ENCODE results near the gene ENTHD1.
A peak's percentile ranks its signal among the peaks of the same experiment; 100 is the strongest.

ENTHD1 gene

DNA sequence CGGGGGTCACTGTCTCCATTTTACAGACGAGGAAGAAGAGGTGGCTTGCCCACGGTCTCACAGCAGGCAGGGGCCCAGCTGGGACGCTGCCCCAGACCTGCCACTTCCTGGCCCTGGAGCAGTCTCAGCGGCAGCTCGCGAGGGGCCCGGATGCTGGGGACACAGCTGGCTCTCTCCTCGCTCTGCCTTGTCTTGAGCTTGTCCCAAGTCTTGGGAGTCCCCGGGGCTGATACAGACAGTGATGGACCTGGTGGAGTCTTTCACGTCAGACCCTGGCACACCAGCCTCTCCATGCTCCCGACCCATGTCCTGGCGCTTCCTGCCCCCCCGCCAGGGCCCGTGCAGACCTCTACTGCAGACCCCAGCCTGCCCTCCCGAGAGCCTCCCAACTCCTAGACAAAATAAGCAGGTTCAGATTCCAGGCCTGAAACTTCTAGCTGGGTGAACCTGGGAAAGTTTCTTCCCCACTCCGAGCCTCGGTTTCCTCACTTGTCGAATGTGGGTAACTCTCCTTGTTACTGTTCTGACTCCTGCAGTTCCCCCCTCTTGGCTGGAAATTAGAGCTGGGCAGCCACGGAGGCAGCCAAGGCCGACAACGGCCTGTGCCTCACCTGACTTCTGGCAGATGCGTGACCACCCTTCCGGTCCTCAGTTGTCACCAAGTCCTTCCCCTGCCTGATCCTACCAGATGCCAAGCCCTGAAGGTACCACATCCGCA, 177.6 kb downstream of the ENTHD1 start:
- no peak for DNase-seq (ENCODE audit: low spot score)

- no peak for DNase-seq (ENCODE audit: low spot score)
Measured at GRCh38 chr22:39714321-39714720, 179.2 kb downstream of the ENTHD1 start.

DNA sequence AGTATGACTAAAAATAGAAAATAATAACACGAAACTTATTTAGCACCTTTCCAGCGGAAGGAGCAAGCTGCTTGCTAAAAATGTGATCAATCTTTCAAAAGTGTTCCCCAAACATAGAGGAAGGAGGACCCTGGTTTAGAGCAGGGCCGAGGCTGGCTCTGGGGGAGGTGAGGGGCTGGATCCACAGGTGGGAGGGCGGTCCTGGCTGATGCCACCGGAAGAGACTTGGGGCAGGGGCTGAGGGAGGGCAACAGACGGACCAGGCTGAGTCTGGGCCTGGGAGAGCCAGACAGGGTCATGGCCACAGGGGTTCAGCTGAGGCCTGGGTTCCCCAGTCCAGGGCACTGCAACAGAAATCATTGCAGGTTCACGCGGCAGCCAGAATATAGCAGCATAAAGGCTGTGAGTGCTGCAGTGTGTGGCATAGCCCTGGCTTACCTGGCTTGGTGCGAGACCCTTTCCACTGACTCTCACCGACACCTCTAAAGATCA, 179.7 kb downstream of the ENTHD1 start:
- no peak for DNase-seq (ENCODE audit: low spot score)

DNA sequence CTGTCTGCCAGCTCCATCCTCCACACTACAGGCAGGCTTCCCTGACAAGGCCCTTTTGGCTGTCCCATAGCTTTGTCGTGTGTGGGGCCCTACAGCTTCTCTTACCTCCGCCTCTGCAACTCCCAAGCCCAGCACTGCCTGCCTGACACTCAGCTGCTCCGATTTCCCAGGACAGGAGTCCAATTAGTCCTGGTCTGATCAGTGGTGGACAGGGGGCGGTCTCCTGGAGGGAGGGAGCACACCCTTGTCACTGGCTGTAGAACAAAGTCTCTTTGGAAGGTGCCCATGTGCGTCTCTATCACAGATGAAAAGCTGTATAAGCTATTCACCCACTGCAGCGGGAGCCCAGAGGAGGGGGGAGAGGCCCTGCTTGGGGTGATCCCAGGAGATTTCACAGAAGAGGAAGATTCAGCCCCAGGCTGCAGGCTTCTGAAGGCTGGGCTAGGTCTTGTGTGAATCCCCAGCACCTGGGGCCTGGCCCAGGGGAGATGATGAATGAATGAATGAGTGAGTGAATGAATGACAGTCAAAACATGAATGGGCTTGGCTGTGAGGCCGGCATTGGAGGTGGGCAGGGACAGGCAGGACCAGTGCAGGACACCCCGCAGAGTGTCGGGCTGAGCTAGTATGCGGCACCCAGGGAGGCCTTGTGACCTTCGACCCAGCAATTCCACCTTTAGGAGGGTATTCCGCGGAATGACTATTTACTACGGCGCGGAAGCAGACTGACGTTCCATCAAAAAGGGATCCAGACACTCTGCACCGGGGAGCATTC, 180.6 kb downstream of the ENTHD1 start:
- no peak for DNase-seq (ENCODE audit: low spot score)

GRCh38 chr22:39712081-39712480, 181.5 kb downstream of the ENTHD1 start:
- no peak for DNase-seq (ENCODE audit: low spot score)

DNA sequence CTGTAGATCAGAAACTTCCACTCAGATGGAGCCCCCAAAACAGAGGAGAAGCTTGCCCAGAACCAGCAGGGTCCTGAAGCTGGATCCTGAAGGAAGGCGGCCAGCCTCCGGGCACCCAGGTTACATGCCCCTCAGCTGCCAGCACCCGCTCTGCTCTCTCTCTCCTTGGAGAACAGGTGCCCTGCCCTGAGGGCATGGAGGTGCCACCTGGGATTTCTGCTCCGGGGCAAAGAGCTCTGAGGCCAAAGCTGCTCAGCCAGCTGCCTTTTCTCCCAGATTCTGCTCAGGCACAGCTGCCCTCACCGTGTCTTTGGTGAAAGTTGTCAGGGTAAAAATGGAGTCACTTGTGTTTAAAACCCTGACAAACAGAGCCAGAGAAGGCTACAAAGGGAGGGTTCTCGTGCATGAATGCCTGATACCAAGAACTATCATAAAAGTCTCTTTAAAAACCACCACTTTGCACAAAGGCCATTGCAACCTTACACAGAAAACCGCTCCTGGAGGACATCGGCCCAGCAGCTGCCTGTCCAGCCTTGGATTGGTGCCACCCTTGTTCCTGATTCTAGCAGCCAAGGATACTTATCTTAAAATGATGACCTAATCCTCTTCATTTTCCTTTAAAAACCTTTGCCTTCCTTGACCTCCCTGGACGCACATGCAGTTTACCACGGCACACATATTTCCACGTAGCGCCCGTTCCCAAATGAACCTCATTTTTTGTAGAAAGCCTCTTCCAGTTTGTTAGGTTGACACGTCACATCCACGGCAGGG, 183.0 kb downstream of the ENTHD1 start:
- DNase-seq (ENCODE audit: low spot score) = no peak

DNA sequence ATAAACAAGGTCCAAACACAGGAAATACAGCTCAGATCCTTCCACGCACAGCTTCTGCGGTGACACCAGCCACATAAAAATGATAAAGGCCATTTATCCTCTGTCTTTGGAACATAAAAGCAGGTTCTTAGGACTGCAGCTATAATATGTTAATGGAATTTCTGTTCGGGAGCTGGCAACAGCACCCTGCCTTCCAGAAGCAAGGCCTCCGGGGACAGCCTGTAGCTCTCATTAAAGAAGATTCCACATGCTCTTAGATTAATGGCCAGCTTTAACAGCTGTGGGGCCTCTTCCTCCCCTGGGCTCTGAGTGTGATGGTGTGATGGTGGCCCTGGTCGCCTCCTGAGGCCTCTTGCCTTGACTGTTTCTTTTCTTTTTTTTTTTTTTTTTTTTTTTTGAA, 185.7 kb downstream of the ENTHD1 start:
- DNase-seq (ENCODE audit: low spot score) = no peak

DNA sequence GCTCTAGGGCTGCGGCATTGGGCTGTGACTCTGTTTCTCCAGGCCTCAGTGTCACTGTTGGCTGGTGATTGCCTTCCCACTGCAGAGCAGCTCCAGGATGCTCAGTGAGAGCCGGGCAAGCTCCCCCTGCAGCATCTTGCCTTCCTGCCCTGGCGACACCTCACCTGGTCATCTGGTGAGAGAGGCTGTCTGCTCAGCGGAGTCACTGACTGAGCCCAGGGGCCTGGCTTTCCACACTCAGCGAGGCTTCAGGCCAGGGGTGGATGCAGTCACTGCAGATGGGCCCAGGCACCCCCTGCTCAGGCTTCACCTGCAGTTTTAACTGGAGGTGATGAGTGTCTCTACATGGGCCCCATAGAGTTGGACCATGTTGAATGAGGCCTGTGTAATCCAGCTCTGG, 186.2 kb downstream of the ENTHD1 start:
- DNase-seq (ENCODE audit: low spot score) = no peak

- DNase-seq (ENCODE audit: low spot score) = no peak
Measured at GRCh38 chr22:39706376-39707140, 187.0 kb downstream of the ENTHD1 start.

DNA sequence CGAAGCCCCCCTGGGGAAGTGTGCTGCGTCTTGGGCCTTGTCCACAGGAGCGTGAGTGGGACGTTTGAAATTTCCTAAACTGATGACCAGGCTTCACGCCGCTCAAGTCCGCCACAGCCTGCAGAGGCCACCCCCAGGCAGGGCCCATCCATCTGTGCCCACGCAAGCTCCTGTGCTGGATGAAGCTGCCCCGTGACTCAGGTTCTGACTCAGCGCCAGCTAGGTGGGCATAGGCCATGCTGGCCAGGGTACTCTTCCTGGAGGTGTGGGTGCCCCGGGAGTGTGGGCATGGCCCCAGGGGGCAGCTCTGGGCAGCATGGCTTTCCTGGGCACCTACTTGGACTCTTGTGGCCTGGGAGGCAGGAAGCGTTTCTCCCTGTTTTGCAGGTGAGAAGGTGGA, 188.2 kb downstream of the ENTHD1 start:
- DNase-seq (ENCODE audit: low spot score) = no peak

DNA sequence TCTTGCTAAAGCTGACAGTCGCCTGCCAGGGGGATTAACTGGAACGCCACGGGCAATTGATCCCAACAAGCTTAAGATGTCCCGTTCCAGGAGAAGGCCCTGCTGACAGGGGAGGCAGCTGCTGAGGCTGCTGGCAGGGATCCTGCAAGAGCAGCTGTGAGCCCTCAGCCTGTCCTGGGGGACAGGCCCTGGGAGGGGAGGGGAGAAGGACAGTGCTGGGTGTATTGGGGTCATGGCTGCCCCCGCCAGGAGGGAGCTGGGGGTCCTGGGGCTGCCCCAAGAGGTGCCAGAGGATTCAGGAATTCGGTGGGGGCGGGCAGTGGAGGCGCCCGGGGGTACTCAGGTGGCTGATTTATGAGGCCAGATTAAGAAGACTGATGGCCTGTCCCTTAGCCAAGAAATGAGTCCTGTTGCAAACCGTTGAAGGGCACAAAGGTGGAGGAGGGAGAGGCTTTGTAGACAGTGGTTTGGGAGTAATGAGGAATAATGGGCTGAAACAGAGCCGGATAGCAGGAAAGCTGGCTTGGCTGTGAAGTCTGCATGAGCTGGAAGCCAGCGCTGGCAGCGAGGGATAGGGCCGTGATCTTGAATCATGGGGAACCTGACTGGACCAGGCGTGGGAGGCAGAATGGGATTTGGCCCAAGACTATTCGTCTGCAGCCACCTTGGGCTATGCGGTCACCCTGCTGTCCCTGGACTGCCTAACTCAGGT, 189.5 kb downstream of the ENTHD1 start:
- no peak for DNase-seq (ENCODE audit: low spot score)

GRCh38 chr22:39703091-39703490, 190.5 kb downstream of the ENTHD1 start:
- no peak for DNase-seq (ENCODE audit: low spot score)

GRCh38 chr22:39700565-39700964, 193.0 kb downstream of the ENTHD1 start:
- DNase-seq (ENCODE audit: low spot score) = no peak

DNA sequence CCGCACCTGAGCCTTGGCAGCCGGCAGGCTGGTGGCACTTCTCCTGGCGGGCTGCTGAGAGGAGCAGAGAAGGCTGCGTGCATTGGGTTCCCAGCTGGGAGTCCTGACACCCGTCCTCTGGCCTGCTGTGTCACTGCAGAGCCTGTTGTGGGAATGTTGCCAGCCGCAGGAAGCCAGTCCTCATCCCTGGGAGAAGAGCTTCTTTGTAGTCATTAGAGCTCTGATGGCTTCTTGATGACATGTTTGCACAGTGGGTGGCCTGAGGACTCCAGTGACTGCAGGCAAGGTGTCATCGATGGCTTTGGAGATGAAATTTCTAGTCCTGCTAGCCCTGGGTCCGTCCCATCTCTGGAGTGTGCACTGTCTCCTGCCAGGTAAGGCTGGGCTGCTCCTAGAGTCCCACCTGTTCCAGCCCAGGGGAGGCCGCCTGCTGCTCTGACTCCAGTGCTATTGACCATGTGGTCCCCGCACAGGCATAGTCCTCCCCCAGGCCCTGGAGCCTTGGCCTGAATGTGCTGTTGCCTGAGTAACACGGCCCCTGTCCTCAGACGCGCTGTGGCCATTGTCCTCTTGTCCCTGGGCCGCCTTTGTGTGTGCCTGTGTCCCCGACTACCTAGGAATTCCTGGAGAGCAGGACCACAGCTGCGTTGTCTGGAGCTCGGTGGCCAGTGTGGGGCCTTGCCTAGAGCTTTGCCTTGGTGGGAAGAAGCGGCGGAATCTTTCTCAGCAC, 193.8 kb downstream of the ENTHD1 start:
- peak; percentile 35 for DNase-seq (ENCODE audit: low spot score)

DNA sequence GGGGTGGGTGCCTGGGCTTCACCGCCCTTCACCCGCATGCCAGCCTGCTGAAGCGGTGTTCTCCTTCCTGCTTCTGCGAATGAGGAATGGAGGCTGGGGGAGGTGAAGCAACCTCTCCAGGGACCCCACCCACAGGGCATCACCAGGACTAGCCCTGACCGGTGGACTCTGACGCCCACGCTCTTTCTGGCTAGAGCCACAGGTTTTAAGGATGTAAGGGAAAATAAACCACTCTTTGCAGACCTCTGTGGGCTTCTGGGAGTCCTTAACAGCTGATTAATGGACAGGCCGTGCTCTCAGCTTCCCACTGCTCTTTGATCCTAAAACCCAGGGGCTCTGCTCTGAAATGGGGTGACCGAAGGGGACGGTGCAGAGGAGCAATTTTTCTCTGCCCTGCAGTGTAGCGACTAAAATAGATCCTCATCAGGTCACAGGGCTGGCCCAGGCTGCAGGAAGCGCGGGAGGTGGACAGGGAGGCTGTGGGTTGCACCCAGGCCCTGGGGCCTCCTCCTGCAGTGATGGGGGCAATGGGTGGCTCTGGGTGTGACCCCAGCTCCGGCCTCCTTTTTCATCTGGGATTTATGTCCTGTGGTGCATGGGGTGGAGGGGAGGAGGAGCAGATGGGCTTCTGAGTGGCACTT, 195.7 kb downstream of the ENTHD1 start:
- DNase-seq (ENCODE audit: low spot score) = no peak

GRCh38 chr22:39693943-39694500, 199.5 kb downstream of the ENTHD1 start:
- no peak for DNase-seq (ENCODE audit: low spot score)
